Ramos (cell line): ENCODE data around the gene POLR2H.

Experiments used
- in situ Hi-C: fragments of 300-500 bp; cut with MboI; formaldehyde crosslinking; loops from one replicate; pipeline ENCODE4 v1.14.3; 2022; ENCODE audit warnings: low sequenced_read_pairs; ENCODE audit not compliant: unreplicated experiment

Gene POLR2H

GRCh38 chr3:184350618-184351017 lies 10.9 kb upstream of the POLR2H start:
- in situ Hi-C loops: no loop called here

DNA sequence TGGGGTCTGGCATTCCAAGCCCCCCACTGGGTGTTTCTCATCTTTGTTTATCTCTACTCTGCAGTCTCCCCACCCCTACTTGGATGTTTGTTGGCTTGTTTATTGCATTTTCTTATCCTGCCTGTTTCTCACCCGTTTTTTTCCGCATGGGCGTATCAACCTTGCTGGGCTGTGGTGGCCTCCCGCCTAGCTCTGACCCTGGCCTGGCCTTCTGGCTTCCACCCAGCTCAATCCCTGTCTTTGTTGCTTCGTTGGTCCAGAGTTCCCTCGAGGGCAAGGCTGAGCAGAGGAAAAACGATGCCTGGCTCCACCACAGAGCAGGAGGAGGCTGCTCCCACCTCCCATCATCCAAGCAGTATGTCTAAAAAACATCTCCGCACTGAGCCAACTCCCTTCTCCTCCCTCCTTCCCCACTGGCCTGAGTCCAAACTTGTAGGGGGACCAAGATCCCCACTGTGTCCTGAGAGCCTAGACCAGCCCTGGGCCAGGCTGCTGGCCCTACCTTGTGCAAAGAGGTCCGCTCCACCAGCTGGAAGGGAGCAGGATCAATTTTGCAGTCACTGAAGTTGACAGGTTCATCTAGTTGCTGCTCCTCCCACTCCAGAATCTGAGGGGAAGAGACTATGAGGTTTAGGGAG lies 9.9 kb upstream of the POLR2H start:
- in situ Hi-C loops: no loop called here

- in situ Hi-C loops: no loop called here
These were observed 9.2 kb upstream of the POLR2H start for GRCh38 chr3:184352149-184352785.

- in situ Hi-C loops: no loop called here
These were observed 8.5 kb upstream of the POLR2H start for GRCh38 chr3:184352897-184353545.

- in situ Hi-C loops: no loop called here
These were observed 8.0 kb upstream of the POLR2H start for GRCh38 chr3:184353546-184353941.

DNA sequence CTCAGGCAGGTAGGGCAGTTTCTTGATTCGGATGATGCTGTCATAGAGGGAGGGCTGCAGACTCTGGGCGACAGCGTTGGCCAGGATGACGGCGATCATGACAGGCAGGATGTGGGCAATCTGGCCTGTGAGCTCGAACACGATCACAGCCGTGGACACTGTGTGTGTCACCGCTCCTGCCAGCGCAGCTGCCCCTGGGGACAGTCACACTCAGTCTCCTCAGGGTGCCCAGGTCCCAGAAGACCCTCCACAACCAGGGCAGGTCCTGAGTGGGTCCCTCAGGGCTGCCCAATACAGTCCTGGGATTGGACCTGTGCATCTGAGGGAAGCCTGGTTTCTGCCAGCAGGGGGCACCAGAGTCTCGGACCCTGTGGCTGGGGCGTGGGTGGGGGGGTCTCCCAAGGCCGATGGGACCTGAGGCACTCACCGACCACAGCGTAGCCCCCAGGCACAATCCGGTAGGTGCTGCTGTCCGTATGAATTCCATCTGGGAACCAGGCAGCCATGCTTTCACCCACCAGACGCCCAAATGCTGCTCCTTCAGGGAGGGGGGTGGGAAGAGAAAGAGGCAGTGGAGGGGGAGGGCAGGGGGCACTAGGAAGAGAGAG lies 7.3 kb upstream of the POLR2H start:
- in situ Hi-C loops: no loop called here

DNA sequence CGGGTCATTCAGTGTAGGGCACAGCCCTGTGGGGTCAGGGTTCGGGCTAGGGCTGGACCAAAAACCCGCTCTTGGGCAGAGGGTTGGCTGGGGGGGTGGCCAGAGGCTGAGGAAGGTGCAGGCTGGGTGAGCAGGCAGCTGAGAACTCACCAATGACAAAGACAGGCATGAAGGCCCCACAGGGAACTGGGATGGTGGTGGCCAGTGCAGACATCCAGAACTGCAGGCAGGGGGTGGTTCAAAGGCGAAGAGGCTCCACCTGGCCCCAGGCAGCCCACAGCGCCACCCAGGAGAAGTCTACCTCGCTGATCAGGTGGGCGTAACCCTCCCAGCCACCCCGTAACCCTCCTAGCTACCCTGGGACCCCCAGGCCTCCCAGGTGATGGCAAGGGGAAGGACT lies 6.8 kb upstream of the POLR2H start:
- in situ Hi-C loops: no loop called here

DNA sequence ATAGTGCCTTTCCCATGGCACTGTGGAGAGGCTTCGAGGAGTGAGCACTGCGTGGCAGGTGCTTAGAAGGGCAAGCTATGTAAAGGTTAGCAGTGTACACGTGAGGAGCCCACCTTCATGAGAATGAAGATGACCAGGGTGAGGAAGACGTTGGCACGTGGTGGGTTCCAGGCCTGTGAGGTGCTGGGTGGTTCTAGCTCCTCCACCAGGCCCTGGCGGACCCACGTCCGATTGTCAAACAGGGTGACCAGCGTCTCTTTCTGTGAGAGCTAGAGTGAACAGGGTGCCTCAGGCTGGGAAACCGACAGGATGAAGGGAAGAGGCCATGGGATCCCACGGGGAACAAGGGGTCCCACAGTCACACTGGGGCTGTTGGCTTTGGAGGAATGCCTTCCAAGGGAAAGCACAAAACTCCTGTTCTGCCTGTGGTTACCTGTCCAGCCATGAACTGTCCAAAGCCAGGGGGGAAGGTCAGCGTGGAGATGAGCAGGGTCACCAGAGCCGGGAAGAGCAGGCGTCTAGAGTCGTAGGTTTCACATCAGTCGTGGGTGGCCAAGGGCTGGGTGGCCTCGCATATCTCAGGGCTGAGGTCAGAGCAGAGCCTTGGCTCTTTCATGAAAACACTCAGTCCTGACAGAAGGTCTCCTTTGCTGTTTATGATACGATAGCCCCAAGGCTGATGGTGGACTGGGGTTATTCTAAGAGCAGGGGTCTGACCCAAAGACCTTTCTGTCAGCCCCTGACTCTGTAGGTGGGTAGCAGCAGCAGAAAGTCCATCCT lies 6.1 kb upstream of the POLR2H start:
- in situ Hi-C loops: no loop called here

DNA sequence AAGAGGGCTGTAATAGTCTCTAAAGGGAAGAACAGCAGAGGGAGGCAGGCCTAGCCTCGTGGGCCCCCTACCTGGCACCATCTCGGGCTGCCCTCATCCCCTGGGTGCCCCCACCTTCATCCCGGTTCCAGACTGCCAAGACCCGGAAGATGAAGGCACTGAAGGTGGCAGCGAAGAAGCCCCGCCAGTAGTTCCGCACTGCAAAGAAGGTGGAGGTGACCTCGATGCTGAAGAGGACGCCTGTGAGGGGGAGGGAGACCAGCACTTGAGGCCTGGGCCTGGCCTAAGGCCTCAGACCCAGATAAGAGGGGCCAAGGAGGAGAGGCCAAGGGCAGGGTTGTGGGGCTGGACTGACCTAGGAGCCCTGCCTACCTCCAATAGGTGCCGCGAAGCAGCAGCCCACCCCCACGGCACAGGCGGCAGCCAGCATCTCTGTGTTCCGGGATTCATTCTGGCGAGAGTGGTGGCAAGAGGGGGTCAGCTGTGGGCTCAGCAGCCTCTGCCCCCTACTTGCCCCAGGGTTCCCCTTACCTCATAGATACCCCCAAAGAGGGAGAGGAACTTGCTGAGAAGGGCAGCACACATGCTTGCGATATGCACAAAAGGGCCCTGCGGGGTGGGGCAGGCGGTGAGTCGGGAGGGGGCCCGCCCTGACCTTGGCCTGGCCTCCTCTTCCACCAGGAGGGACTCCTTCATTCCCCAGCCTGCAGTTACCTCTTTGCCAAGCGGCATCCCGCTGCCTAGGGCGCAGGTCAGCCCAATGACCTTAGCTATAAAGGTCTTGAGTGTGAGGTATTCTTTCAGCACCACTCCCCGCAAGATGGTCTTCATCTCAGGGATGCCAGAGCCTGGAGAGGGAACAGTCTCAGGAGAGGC lies 4.0 kb upstream of the POLR2H start:
- in situ Hi-C loops: no loop called here

DNA sequence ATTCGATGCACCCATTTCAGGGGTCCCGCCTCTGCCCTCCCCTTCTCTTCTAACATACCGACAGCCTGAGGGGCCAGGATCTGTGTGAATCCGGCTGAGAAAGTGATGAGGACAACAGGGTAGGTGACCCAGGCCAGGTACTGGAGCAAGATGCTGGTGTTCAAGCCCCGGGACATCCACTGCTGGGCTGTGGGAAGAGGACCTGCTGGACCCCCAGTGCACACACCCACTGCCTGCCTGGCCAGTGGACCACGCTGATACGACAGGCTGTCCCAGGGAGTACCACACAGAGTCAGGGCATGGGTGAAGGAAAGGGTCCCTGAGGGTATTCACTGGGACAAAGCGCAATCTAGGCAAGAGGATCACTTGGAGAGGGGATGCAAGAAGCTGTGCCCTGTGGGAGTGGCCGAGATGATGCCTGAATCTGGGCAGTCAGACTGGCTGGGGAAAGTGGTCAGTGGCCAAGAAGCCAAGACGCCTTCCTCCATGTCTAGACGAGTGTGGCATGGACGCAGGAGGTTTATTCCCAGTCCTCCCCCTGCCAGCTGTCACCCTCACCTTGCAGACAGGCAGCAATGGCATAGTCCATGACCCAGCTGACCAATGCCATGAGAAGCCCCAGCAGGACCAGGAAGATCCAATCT lies 3.3 kb upstream of the POLR2H start:
- in situ Hi-C loops: no loop called here

- in situ Hi-C loops: no loop called here
These were observed 2.6 kb upstream of the POLR2H start for GRCh38 chr3:184358921-184359350.

- in situ Hi-C loops: no loop called here
These were observed 1.9 kb upstream of the POLR2H start for GRCh38 chr3:184359610-184360009.

GRCh38 chr3:184360070-184360928 lies 1.2 kb upstream of the POLR2H start:
- in situ Hi-C loops: no loop called here

- in situ Hi-C loops: no loop called here
These were observed 480 bp upstream of the POLR2H start for GRCh38 chr3:184360929-184361531.

DNA sequence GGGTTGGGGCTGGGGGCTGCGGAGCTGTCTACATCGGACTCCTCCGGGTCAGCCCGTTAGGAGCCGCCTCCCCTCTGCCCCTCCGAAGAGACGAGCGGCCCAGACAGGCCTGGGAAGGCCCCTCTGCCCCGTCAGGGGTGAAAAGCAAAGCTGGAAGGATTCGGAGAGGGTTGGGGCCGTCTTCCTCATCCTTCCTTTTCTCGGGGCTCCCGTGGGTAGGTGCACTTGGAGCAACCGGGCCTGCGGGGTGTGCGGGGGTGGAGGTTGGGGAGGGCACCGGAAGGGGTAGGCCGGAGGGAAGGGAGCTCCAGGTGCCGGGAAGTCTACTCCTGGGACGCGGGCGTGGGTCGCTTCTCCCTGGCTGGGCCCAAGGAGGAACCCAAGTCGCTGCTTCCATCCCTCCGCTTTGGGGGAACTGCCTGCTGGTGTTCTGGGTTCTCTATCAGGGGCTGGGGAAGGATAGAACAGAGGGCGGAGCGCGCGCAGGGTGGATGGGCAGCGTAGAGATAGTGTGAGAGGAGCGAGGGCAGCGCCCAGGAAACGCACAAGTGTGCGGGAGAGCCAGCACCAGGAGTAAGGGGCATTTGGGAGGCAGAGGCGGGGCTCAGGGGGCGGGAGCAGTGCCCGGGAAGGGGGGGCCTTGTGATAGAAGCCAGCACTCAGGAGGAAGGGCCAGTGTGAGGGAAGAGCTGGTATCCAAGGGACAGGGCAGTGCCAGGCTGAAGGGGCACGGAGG lies 590 bp downstream of the POLR2H start:
- in situ Hi-C loops: no loop called here

GRCh38 chr3:184362668-184363546 lies 1.4 kb downstream of the POLR2H start:
- in situ Hi-C loops: no loop called here
